T-helper 2 cell treated with Interferon-gamma antibody and Interleukin-4, amounts not matched to agents 5 μg/mL and 100 μg/mL, for 36 hours (primary cell): ENCODE measurements around the gene SDCCAG8.

Source experiments
- DNase-seq: peaks from one replicate; pipeline ENCODE4 v3.0.0; 2021; ENCODE audit warnings: low spot score
- H3K27ac Mint-ChIP-seq: one replicate; pipeline ENCODE4 v1.8.0; 2021; ENCODE audit warnings: mild to moderate bottlenecking, mixed read lengths
- H3K27me3 Mint-ChIP-seq: one replicate; pipeline ENCODE4 v1.8.0; 2021; ENCODE audit warnings: low read depth, mixed read lengths
- H3K36me3 Mint-ChIP-seq: one replicate; pipeline ENCODE4 v1.8.0; 2021; ENCODE audit warnings: low read depth, mixed read lengths
- H3K4me1 Mint-ChIP-seq: one replicate; pipeline ENCODE4 v1.8.0; 2021; ENCODE audit warnings: low read depth, mixed read lengths
- H3K4me3 Mint-ChIP-seq: one replicate; pipeline ENCODE4 v1.8.0; 2022; ENCODE audit warnings: mild to moderate bottlenecking, moderate library complexity, mixed read lengths
- H3K9me3 Mint-ChIP-seq: one replicate; pipeline ENCODE4 v1.8.0; 2021; ENCODE audit warnings: mixed read lengths

SDCCAG8 gene

GRCh38 chr1:243406424-243406823 is 150.6 kb downstream of the SDCCAG8 start:
- H3K4me3 Mint-ChIP-seq, result no peak overlapping the region
- H3K36me3 Mint-ChIP-seq, result no peaks in the 10 kb centered on the region
- no peak overlapping the region for H3K27ac Mint-ChIP-seq
- no peak for DNase-seq
- H3K27me3 Mint-ChIP-seq, result no peaks in the 10 kb centered on the region
- H3K9me3 Mint-ChIP-seq, result no peaks in the 10 kb centered on the region
- H3K4me1 Mint-ChIP-seq, result peaks cover 14% of the 10 kb centered on the region

GRCh38 chr1:243407284-243408018 is 151.6 kb downstream of the SDCCAG8 start:
- no peaks in the 10 kb centered on the region for H3K27me3 Mint-ChIP-seq
- H3K27ac Mint-ChIP-seq, result no peak overlapping the region
- H3K4me1 Mint-ChIP-seq, result peaks cover 14% of the 10 kb centered on the region
- DNase-seq, result no peak
- no peak overlapping the region for H3K4me3 Mint-ChIP-seq
- no peaks in the 10 kb centered on the region for H3K36me3 Mint-ChIP-seq
- H3K9me3 Mint-ChIP-seq, result no peaks in the 10 kb centered on the region

- no peak for DNase-seq
- Mint-ChIP-seq H3K36me3 (no peaks in the 10 kb centered on the region), H3K4me3 (no peak overlapping the region), H3K4me1 (peaks cover 14% of the 10 kb centered on the region), H3K9me3 (no peaks in the 10 kb centered on the region), H3K27ac (no peak overlapping the region), H3K27me3 (no peaks in the 10 kb centered on the region)
Measured at GRCh38 chr1:243408479-243408878, 152.6 kb downstream of the SDCCAG8 start.

GRCh38 chr1:243409284-243409683 is 153.4 kb downstream of the SDCCAG8 start:
- Mint-ChIP-seq H3K9me3 (no peaks in the 10 kb centered on the region), H3K36me3 (peaks cover 2% of the 10 kb centered on the region), H3K4me1 (peaks cover 19% of the 10 kb centered on the region), H3K27ac (no peak overlapping the region), H3K4me3 (no peak overlapping the region), H3K27me3 (no peaks in the 10 kb centered on the region)
- no peak for DNase-seq

- H3K36me3 Mint-ChIP-seq, result peaks cover 5% of the 10 kb centered on the region
- H3K4me1 Mint-ChIP-seq, result peaks cover 31% of the 10 kb centered on the region
- DNase-seq, result no peak
- no peaks in the 10 kb centered on the region for H3K9me3 Mint-ChIP-seq
- H3K27me3 Mint-ChIP-seq, result no peaks in the 10 kb centered on the region
- H3K27ac Mint-ChIP-seq, result no peak overlapping the region
- no peak overlapping the region for H3K4me3 Mint-ChIP-seq
Measured at GRCh38 chr1:243411472-243411871, 155.6 kb downstream of the SDCCAG8 start.

- Mint-ChIP-seq H3K36me3 (peaks cover 6% of the 10 kb centered on the region), H3K27ac (peak overlapping the region; percentile 52), H3K9me3 (no peaks in the 10 kb centered on the region), H3K27me3 (no peaks in the 10 kb centered on the region), H3K4me3 (no peak overlapping the region), H3K4me1 (peaks cover 29% of the 10 kb centered on the region)
- DNase-seq, result no peak
Measured at GRCh38 chr1:243413431-243414151, 157.8 kb downstream of the SDCCAG8 start.

GRCh38 chr1:243414152-243414494 is 158.3 kb downstream of the SDCCAG8 start:
- no peaks in the 10 kb centered on the region for H3K27me3 Mint-ChIP-seq
- no peak overlapping the region for H3K4me3 Mint-ChIP-seq
- DNase-seq, result no peak
- peak overlapping the region; percentile 52 for H3K27ac Mint-ChIP-seq
- H3K4me1 Mint-ChIP-seq, result peaks cover 32% of the 10 kb centered on the region
- no peaks in the 10 kb centered on the region for H3K9me3 Mint-ChIP-seq
- peaks cover 8% of the 10 kb centered on the region for H3K36me3 Mint-ChIP-seq

GRCh38 chr1:243415663-243416408 is 160.0 kb downstream of the SDCCAG8 start:
- H3K9me3 Mint-ChIP-seq, result no peaks in the 10 kb centered on the region
- no peak for DNase-seq
- peak overlapping the region; percentile 59 for H3K4me3 Mint-ChIP-seq
- H3K36me3 Mint-ChIP-seq, result peaks cover 10% of the 10 kb centered on the region
- no peaks in the 10 kb centered on the region for H3K27me3 Mint-ChIP-seq
- peaks cover 41% of the 10 kb centered on the region for H3K4me1 Mint-ChIP-seq
- peak overlapping the region; percentile 72 for H3K27ac Mint-ChIP-seq

- H3K27me3 Mint-ChIP-seq, result no peaks in the 10 kb centered on the region
- no peaks in the 10 kb centered on the region for H3K9me3 Mint-ChIP-seq
- DNase-seq, result no peak
- peaks cover 10% of the 10 kb centered on the region for H3K36me3 Mint-ChIP-seq
- H3K4me1 Mint-ChIP-seq, result peaks cover 46% of the 10 kb centered on the region
- peak overlapping the region; percentile 80 for H3K27ac Mint-ChIP-seq
- H3K4me3 Mint-ChIP-seq, result peak overlapping the region; percentile 59
Measured at GRCh38 chr1:243416495-243416894, 160.7 kb downstream of the SDCCAG8 start.

- Mint-ChIP-seq H3K9me3 (no peaks in the 10 kb centered on the region), H3K4me1 (peaks cover 46% of the 10 kb centered on the region), H3K27me3 (no peaks in the 10 kb centered on the region), H3K4me3 (peak overlapping the region; percentile 8), H3K36me3 (peaks cover 8% of the 10 kb centered on the region), H3K27ac (peak overlapping the region; percentile 38)
- DNase-seq, result no peak
Measured at GRCh38 chr1:243420016-243420945, 164.4 kb downstream of the SDCCAG8 start.

GRCh38 chr1:243420946-243421685 is 165.3 kb downstream of the SDCCAG8 start:
- Mint-ChIP-seq H3K27me3 (no peaks in the 10 kb centered on the region), H3K4me1 (peaks cover 38% of the 10 kb centered on the region), H3K27ac (peak overlapping the region; percentile 80), H3K36me3 (peaks cover 6% of the 10 kb centered on the region), H3K9me3 (no peaks in the 10 kb centered on the region), H3K4me3 (peak overlapping the region; percentile 61)
- no peak for DNase-seq

GRCh38 chr1:243421784-243422183 is 165.9 kb downstream of the SDCCAG8 start:
- peak; percentile 67 for DNase-seq
- H3K27me3 Mint-ChIP-seq, result no peaks in the 10 kb centered on the region
- H3K9me3 Mint-ChIP-seq, result no peaks in the 10 kb centered on the region
- peak overlapping the region; percentile 80 for H3K27ac Mint-ChIP-seq
- peak overlapping the region; percentile 61 for H3K4me3 Mint-ChIP-seq
- H3K36me3 Mint-ChIP-seq, result peaks cover 9% of the 10 kb centered on the region
- peaks cover 32% of the 10 kb centered on the region for H3K4me1 Mint-ChIP-seq

GRCh38 chr1:243422362-243422761 is 166.5 kb downstream of the SDCCAG8 start:
- Mint-ChIP-seq H3K27me3 (no peaks in the 10 kb centered on the region), H3K4me1 (peaks cover 29% of the 10 kb centered on the region), H3K9me3 (no peaks in the 10 kb centered on the region), H3K36me3 (peaks cover 15% of the 10 kb centered on the region), H3K27ac (peak overlapping the region; percentile 80), H3K4me3 (peak overlapping the region; percentile 61)
- DNase-seq, result no peak
